NCI-H1092 (cell line): ENCODE measurements around the gene OR8B8.
"Not testable (repeated sequence)": the region's sequence is repeated elsewhere in the genome, so short reads cannot be mapped to it uniquely, and the experiment has no call there.

ENCODE experiments used
- DNase-seq: peaks from one replicate; lab custom pipeline; 2025; lab: John Stamatoyannopoulos, UW

OR8B8 gene

DNA sequence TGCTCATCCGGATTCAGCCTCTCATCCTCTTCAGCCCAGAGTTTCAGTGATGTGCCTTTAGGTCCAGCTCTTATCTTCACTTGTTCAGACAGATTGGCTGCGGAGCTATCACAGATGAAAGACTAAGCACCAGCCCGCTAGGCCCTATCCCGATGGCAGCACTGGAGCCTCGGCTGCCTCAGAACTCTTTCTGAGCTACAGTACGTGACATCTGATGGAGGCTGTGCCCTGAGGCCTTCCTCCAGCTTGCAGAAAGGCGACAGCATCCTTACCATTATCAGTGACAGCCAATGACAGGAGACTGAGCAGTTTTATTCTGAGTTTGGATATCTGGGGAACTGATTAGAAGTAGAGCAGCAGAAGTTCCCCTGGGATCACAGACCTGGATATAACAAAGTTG lies 4.0 kb downstream of the OR8B8 start:
- DNase-seq: no peak

DNA sequence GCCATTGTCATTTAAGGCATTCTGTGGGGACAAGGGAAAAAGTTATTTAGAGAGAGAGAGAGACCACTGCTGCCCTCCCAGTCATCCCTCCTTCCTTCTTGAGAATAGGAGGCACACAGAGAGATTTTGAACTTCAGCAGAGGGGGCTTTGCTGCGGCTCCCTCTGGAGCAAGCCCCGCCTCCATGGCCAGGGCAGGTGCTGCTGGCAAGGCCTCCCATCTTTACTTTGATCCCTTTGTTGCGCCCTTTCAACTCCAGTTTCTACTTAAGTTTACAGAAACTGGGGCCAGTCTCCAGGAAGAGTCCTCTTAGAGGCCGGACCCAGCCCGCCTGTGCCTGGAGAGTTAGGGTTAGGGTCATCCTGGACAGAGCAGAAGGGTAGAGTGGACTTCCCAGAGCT lies 4.4 kb downstream of the OR8B8 start:
- no peak for DNase-seq

GRCh38 chr11:124440608-124441007 lies 4.9 kb downstream of the OR8B8 start:
- no peak for DNase-seq

GRCh38 chr11:124434699-124435098 lies 10.8 kb downstream of the OR8B8 start:
- DNase-seq: no peak

- no peak for DNase-seq
Observed at GRCh38 chr11:124429599-124429998, 15.9 kb downstream of the OR8B8 start.

DNA sequence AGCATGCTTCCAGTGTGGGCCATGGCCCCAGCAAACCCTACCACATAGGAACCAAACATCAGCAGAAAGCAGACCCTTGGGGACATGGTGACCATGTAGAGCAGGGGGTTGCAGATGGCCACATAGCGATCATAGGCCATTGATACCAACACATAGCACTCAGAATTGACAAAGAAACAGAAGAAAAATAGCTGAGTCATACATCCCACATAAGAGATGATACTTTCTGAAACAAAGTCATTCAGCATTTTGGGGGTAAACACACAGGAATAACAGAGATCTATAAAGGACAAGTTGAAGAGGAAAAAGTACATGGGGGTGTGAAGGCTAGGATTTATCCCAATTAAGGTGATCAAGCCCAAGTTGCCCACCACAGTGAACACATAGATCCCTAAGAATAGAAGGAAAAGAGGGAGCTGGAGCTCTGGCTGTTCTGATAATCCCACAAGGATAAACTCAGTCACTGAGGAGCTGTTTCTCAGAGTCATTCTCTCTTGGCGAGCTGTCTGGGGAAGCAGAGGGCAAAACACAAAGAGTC lies 21.0 kb downstream of the OR8B8 start, which contains the start of gene OR8B4:
TSS of gene OR8B4 (minus strand) at position 488 of the 538 bp plus-strand sequence. CDS start at position 488, 0 bp downstream.
- DNase-seq: no peak

DNA sequence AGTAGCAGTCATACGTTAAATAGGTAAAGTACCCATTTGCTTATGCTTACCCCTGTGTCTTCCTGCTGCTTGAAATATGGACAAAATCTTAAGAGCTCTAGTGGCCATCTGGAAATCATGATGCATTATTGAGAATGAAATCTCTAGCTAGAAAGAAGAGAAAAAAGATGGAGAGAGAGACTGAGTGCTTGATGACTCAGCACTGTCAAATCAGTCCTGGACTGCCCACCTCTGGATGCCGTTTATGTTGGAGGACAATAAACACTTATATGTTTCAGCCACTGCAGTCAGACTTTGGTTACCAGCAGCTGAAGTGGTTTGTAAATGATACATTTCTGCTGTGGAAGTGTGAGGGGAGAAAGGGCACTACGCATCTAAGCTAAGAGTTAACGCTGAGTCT lies 24.5 kb downstream of the OR8B8 start:
- DNase-seq: no peak

DNA sequence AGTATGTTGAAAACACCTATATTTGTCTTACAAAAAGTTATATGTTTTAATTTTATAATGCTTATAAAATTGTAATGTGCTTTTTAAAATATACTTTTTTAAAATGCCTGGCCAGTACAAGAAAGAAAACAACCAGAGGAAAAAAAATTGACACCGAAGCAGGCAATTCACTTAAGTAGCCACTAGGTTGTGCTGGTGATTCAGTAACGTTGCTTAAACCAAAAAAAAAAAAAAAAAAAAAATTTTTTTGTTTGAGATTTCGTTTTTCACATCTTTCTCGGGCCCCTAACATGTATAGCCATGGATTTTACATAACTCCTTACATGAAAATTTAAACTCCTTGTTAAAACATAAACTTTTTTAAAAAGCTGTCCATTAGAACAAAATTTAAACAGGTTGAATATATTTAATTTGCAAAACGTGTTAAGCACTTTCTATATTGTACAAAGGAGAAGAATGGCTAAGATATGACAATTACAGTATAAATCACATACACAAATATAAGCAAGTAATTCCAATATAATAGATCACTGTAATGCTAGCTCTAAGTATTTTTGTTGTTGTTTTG lies 30.1 kb downstream of the OR8B8 start:
- DNase-seq: peak; percentile 3

DNA sequence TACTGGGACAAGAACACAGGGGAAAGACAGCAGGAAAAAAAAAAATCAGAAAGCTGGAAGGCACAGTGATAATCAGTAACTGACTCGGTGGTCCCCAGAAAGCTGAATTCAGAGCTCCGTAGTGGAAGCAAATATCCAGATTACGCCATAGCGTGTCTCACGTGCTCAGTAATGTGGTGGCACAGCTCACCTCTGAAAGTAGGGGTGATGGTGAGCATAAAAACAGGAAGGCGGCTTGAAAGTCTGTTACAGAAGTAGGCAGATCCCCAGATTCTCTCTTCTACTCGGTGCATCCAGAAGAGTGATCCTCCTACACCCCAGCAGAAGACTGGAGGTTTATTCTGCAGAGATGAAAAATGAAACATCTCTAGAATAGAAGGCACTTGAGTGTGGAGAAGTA lies 35.6 kb downstream of the OR8B8 start:
- DNase-seq: no peak

DNA sequence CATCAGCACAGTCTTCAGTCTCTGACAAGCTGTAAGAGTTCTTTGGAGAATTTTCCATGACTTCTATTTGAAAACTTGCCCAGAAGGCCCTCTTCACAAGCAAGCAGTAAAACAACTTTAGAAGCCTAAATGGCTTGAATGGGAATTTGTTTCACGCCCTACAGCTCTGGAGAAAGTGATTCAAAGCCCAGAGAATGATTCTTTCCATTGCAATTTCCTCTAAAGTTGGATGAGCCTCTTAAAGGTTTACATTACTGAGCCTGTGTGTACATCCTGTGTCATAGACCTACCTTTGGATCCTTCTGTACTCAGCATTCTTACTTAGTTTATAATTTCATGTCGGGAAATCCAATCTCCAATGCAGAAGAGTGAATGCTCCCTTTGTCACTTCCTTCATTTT lies 39.9 kb downstream of the OR8B8 start:
- no peak for DNase-seq

- not testable (repeated sequence) for DNase-seq
Observed at GRCh38 chr11:124403186-124403585, 42.3 kb downstream of the OR8B8 start.

DNA sequence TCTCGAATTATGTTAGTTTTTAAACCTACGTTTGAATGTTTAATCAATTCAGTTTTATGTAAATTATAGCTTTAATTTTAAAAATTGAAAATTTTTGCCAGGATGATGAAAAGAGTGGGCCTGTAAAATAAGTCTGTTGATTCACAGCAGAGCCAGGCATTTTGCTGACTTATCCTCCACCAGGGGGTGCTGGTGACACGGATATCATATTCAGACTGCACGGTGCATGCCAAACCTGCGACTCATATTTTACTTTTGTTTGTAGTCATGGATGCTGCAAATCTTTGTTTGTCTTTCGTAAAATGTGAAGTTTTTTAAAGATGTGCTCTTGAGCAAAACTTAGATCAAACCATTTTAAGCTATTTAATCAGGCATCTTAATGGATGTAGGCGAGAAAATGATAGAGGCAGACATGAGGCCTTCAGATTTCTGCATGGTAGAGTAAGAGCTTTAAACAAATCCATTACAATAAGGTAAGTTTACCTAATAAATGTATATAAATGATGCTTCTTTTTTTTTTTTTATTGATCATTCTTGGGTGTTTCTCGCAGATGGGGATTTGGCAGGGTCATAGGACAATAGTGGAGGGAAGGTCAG lies 43.1 kb downstream of the OR8B8 start:
- peak; percentile 1 for DNase-seq

DNA sequence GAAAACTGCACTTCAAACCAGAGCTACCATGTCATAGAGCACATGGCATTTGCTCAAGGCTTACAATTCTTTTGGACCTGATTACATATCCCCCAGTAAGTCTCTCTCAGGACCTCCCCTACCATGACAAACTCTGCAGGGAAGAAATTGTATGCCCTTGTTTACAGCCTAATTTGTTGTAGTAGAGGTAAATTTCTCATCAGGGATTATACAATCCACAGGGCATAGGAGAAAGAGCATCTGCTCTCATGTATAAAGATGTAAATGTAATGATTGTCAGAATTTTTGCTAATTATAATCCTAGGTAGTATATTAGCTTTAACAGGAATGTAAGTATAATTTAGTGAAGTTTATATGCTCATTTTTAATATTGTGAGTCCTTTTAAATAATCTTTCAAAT lies 46.6 kb downstream of the OR8B8 start, which contains the start of gene OR8B3:
TSS of gene OR8B3 (minus strand) at position 101 of the 400 bp plus-strand sequence. CDS start 1,673 bp downstream, outside the sequence.
- no peak for DNase-seq

- DNase-seq: not testable (repeated sequence)
Observed at GRCh38 chr11:124396847-124397246, 48.6 kb downstream of the OR8B8 start.

GRCh38 chr11:124394408-124394807 lies 51.1 kb downstream of the OR8B8 start:
- DNase-seq: no peak
